ENCODE measurements around the gene INPP5A.

INPP5A gene

DNA sequence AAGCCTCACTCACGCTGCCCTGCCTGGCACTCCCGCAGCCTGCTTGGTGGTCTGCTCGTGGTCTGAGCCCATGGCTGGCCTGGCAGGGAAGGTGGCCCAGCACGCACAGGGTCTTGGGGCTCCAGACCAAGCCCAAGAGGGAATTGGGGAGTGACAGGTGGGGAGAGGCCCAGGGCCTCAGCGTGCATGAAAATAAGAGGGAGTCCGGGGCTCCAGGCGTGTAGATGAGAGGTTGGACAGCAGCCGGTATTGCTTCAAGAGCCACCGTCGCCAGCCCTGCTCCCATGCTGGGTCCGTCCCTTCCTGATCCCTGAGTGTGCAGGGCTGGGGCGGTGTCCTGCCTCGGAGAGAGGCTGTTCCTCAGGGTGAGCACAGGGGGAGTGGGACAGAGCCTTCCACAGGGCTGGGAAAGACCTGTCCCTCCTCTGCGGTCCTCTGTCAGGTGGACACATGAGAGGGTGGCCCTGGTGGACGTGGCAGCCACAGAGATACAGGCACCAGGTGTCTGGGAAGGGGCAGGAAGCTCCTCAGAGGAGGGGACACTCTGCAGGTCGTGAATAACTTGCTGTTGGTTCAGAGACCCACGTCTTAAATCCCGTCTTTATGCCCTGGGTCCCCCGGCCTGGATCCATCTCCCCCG lies 113.1 kb downstream of the INPP5A start:
- no peak for DNase-seq

DNA sequence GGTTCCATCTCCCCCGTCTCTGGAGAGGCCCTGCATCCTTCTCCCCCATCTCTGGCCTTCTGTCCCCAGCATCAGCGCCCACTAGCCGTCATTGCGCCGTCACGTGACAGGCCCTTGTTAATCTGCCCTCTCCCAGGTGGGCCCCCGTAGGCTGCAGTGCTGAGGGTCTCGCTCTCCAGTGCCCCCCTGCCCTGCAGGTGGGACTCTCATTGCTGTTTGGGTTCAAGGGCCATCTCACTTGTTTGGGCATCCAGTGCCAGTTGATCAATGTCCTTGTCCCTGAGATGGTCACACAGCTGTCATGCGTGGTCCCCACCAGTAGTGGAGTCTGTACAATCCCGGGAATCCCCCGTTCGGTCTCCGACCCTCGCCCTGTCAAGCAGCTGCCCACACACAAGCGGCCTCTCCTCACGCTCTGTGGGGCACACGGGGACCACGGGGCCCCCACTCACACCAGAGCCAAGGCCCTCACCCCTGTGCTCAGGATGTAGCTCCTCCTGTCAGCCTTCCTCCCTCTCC lies 114.0 kb downstream of the INPP5A start:
- DNase-seq: no peak

DNA sequence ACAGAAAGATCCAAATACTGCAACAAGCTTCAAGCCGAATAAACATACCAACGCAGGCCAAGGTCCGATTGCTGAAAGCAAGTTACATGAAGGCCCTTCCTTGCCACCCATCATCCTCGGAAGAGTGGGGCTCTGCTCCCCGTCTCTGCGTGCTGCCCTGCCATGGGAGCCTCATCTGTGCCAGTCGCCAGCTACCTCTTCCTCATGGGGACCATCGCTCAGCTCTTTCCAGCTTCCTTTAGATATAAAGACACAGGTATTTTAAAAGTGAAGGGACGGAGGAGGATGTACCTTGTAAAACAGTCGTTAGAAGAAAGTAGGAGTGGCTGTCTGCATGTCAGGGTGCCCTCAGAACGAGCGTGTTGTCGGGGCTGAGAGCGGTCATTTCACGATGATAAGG lies 114.9 kb downstream of the INPP5A start:
- no peak for DNase-seq

DNA sequence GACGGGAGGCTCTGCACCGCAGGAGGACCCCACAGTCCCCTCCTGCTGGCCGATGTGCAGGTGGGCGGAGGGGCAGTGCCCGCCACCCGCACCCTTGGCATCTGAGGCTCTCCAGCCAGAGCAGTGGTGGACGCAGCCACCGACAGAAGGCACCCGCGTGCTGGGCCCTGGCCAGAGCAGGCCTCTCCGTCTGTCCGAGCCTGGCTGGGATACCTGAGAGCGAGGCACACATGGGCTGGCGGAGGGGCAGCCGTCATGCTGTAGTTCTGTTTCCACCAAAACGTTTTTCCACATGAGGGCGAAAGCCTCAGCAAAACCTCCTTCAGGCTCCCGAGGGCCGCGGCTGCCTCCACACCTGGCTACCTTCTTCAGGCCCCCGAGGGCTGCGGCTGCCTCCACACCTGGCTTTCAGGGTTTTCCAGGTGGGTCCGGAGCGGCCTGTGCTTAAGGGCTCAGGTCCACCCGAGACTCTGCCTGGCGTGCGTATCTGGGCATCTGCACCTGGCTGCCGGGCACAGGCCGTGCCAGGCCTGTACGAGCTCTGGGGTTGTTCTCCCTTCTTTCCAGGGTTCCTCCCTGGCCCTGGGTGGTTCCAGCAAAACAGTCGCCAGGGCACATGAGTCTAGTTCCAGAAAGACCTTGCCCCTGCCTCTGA lies 115.5 kb downstream of the INPP5A start:
- DNase-seq: no peak

DNA sequence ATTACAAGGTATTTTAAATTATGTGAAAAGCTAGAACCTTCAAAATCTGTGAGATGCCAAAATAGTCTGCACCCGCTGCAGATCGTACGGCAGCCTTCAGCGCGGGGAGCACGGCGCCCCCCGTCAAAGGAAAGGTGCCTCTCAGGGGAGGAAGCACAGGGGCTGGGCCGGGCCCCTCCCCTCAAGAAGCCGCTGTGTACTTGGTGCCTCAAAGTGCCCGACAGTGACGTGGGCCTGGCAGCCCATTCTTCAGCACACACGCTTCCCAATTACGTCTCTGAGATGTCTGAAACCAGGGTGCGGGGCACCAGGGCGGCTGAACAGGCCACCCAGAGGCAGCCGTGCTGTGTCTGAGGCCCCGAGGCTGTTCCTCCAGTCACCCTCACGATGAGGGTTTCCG lies 116.1 kb downstream of the INPP5A start:
- no peak for DNase-seq

DNA sequence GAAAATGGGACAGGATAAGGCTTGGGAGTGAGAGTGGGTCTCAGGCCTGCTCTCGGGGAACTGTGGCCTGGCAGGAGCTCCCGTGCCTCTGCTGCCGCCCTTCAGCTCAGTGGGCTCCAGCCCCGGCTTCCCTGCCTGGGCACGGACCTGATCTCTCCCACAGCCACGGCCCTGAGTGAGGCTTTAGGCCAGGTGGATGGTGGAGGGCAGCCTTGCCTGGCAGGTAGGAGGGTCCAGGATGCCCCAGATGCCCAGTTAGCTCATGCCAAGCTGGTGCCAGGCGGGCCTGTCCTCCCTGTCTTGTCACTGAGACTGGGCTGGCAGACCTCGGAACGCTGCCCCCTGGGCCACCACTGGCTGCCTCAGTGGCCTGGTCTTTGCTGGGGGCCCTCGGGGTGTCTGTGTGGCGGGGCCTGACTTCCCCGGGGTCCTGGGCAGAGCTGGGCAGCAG lies 116.6 kb downstream of the INPP5A start:
- DNase-seq: no peak

DNA sequence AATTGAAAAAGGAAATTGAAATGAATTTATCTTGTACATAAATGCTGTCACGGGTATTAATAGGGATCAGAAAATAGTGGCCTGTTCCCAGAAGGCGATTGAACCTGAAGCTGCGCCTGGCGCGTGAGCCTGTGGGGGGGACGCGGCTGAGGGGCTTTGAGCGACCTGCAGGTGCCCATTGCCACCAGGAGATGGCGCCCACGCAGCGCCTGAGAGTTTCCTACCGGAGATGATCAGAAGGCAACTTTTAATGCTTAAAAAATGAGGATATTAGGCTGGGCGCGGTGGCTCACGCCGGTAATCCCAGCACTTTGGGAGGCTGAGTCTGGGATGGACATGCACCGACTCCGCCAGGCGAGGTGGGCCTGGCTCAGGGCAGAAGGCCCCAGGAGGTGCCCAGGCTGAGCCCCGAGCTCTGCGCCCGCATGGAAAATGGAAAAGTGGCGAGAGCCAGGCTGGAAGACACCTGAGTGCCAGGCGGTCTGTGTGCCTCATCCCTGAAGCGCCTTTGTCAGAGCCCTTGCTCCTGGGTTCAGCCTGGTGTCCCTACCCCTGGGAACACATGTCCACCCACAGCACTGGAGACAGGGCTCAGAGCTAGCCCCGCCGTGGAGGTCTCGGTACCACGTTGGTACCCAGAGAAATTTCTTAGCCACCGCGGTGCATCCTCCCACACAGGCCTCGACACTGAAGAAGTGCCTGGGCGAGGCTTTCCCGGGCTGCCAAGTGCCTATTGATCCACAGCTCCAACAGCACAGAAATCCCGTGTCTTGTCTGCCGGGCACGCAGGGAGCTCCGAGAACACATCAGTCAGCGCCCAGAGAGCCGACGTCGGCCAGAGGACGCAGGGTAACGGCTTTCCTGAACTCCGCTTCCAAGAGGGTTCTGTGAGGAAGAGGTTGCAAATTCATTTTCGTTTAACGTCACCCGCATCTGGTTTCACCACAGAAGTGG lies 117.4 kb downstream of the INPP5A start:
- DNase-seq: peak in 1 of 2 experiments; percentile 33

DNA sequence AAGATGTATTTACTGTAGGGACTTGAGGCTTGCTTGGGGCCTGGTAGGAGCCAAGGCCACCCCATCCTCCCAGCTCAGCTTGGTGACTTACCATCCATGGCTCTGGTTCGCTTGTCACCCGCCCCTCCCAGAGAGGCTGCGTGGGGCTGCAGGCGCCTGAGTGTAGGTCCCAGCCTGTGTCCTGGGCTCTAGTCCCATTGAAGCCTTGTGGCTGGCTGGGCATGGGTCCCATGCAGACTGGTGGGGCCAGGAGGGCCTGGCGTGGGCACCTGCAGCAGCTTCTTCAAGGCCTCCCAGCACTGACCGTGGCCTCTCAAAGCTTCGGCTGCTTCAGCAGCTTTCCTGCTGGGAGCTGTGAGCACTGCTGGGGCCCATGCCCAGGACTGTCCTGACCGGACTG lies 118.1 kb downstream of the INPP5A start:
- DNase-seq: no peak

DNA sequence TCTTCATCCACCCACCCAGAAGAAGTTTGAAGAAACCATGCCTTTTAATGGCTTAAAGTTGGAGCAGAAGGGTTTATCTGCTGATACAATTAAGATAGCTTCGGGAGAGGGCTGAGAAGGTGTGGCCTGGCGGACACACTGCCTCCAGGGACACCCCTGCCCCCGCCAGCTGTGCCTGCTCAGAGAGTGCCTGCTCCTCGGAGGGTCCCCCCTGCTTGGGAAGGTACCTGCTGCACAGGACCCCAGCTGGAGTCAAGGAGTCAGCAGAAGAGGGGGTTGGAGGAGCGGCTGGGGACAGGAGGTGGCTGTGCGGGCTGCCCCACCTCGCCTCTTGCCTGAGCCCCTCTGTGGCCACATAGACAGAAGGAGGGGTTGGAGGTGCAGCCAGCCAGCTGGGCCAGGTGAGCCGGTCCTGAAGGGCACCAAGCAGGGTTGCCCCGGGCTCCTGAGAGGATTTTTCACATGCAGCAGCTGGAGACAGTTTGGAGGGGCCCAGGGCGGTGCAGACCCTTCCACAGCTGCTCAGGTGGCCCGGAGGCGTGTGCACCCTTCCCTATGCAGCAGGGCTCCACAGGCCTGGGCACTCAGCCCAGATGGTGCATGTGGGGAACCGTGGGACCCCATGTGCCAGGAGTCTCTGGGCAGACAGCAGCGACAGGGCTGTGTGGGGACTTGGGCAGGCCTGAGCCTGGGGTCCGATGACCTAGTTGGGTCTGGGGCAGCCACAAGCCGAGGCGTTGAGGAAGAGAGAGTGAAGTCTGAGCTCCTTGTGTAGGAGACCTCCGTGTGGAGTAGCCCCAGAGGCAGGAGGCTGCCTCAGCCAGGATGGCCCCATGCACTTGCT lies 118.9 kb downstream of the INPP5A start:
- DNase-seq: no peak

DNA sequence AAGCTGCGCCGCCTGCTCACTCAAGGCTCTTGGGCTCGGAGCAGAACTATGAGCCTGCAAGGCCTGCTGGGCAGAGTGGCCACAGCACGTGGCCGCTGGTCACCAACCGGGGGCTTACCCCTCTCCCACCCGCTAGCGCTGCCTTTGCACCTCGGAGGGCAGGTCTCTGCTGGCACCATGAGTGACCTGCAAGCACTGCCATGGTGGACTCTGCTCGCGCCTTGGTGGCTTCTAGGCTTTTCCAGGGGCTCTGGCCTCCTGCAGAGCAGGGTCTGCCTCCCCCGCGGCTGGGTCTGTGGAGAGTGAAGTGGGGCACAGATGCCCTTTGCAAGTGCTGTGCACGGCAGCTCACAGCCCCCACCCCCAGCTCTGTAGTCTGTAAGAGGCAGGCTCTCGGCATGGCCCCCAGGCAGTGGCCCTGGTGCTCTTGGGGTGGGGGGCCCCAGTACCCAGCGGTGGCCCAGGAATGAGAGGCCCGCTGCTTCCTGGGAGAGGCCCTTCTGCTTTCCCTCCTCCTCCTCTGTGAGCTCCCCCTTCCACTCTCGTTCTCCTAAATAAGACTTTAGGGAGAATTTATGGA lies 119.6 kb downstream of the INPP5A start:
- DNase-seq: no peak

DNA sequence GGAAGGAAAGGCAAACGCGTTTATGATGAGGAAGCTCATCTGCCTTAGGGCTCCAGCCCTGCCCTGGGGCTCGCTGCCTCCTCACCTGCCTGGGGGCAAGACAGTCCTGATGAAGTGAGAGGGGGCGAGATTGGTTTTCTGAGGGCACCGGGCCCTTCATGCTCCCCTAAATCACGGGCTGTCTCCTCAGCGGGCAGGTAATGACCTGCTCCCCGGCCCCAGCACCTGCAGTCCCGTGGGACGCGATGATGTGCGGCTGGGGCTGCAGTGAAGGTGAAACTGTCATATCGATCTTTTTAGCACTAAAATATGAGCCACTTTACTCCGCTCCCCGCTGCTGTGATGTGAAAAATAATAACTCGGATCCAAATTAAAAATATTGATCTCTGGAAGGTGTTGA lies 120.2 kb downstream of the INPP5A start:
- DNase-seq: no peak

DNA sequence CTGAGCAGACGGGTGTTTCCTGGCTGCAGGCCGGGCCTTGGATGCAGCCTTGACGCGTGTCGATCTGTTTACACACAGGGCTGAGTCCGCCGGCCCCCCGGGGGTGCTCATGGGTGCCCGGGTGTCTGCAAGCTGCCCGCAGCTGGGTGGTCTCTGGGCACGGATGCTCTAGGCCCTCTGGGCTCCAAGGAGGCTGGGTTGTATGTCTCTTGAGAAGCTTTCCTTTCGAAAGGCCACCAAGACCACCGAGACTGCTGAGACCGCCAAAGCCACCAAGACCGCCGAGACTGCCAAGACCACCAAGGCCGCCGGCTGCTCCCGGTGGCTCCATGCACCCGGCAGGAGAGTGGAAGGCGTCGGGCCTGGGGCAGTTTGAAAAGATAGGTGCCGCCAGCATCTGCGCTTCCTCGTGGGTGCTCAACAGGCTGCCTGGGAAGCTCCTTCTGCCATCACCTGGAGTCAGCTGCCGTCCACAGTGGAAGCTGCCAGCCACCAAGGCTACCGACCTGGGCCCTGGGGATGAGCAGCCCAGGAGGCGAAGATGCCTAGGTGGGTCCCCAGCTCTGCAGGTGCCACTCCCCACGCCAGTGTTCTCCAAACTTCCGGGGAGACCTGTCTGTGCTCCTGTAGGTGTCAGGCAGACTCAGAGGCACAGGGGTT lies 121.1 kb downstream of the INPP5A start:
- no peak for DNase-seq

DNA sequence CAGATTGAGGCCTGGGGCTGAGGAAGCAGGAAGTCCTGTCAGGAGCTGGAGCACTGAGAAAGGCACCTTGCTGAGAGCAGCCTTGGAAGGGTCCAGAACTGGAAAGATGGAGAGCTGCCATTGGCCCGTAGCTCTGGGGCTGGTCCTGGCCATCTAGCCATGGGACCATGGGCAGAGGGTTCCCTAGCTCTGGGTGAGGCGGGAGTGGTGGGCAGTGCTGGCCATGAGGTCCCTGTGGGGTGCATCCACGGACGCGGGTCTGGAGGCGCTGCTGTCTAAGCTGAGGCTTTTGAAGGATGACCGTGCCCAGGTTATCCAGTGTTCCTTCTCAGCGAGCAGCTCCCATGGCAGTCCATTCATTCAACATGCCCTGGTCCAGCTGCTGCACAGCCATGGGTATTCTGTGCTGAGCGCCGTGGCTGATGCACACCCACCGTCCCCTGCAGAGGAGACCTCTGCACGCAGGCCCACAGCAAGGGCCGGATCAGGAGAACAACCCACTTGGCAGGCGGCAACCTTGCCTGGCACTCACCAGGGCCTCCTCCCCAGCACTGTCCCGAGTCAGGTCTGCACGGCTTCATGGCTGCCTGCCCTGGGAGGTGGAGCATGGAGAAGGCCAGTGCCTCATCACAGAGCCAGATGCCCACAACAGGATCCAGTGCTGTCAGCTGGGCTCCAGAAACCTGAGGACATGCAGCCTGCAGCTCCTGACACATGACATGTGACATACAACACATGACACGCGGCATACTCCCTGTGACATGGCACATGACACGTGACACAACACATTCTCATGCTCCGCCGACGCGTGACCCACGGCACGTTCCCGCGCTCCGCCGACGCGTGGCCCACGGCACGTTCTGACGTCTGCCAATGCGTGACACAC lies 121.9 kb downstream of the INPP5A start:
- no peak for DNase-seq

DNA sequence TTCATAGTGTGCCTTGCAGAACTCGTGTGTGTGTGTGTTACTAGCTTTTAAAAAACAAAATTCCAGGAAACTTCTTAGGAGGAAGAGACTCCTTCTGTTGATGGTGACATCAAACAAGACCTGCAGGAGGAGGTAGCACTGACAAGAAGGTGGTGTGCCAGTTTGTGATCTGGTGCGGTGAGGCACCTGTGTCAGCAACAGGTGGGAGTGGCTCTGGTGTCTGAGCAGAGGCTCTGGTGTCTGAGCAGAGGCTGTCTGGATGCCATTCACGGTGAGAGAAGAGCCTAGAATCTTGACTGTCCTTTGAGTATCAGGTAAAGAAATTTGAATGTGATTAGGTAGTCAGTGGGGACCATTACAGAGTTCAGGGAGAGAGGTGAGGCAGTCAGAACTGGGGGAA lies 122.8 kb downstream of the INPP5A start:
- no peak for DNase-seq

DNA sequence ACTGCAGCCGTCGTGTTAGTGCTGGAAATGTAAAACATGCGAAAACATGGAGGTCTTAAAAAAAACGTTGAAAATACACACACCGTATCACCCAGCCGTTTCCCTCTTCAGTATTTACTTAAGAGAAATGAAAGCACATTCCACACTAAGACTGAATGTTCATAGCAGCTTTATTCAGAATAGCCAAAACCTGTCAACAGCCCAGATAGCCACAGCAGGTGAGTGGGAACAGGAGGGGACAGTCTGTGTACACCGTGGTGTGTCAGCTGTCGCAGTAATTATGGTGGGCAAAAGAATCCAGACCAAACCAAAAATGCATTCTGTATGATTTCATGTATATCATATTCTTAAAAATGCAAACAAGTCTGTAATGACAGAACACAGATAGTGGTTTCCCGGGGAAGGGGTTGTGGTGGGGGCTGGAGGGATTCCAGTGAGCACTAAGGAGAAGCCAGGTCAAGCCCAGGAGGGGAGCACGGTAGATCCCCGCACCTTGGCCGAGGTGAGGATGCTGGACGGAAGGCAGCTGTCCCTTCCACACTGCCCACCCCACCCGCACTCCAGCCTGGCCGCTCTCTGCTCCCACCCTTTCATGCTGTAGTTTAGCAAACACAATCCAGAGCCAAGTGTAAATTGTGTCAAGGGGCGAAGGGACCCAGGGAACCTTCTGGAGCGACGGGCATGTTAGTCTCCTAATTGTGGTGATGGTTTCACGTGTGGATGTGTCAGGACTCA lies 124.8 kb downstream of the INPP5A start:
- no peak for DNase-seq

DNA sequence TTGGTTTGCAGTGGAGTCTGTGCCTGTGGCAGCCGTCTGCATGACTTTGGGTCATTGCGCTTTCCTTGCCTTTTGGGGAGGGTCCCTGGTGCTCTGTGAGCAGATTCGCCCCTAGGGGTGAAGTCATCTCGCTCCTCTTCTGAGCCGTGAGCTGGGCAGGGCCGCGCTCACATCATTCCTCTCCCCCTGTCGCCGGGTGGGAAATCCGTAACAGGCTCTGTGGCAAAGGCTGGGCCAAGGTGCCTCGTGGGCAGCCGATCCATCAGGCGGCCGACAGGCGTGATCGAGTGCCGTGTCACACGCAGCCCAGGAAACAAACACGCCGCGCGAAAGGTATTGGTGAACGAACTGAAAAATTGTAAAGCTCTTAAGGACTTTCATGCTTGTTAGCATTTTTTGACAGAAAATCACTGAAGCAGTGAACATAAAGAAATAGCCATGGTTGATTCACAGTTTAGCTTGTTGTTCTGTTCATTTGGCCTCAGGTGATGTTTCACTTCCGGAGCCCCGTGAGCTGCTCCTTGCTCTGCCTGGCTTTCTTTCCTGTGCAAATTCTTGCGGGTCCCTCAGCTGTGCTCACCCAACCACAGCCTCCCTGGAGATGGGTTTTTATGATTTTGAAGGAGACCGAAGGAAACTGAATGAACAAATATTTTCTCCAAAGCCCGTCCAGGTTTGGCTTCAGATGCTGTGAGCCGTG lies 126.2 kb downstream of the INPP5A start:
- no peak for DNase-seq

DNA sequence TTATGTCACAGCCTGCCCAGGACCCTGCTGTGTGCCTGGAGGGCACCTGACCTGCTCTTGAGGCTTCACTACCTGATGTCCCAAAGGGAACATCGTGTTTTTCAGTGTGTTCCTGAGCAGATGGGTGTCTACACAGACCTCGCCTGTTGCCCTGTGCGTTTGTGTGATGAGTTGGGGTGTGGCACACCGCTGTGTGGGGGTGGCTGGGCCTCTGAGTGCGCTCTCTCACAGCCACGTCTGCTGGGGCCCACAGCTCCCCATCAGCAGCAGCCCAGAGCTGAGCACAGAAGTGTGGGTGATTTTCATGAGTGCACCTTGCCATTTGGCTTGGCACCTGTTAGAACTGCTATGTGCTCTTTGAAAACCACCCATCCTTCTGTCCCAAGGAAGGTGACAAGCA lies 126.8 kb downstream of the INPP5A start:
- DNase-seq: no peak

DNA sequence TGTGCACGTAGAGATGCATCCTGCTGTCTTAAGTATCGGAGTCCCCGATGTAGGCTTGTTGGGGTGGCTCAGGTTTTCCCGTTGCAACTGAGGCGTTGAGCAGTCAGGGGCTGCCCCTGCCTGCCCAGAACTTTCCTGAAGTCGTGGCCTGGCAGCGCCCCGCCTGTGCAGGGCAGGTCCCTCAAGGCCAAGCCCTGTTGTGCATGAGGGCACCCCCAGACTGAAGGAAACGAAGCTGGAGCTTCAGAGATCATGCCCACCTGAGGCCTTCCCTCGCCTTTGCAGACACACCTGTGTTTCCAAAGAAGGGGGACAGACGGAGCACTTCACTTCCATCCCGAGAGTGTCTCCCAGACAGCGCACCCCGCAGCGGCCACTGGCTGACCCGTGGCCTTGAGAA lies 127.3 kb downstream of the INPP5A start:
- DNase-seq: no peak
